GM21447 (cell line): ENCODE results near the gene NDUFA3.

Experiments
- ATAC-seq: cut with Tn5 transposase; IDR thresholded peaks from one replicate; pipeline ENCODE4 v1.9.1; 2021; ENCODE audit not compliant: unreplicated experiment

The NDUFA3 gene

GRCh38 chr19:54107876-54108490, 5.3 kb downstream of the NDUFA3 start:
- ATAC-seq = no peak

- ATAC-seq = no peak
Observed at GRCh38 chr19:54108496-54108895, 5.8 kb downstream of the NDUFA3 start.

GRCh38 chr19:54109651-54110050, 7.0 kb downstream of the NDUFA3 start:
- no peak for ATAC-seq

- ATAC-seq = peak; percentile 42
Observed at GRCh38 chr19:54114340-54115108, 11.9 kb downstream of the NDUFA3 start.

DNA sequence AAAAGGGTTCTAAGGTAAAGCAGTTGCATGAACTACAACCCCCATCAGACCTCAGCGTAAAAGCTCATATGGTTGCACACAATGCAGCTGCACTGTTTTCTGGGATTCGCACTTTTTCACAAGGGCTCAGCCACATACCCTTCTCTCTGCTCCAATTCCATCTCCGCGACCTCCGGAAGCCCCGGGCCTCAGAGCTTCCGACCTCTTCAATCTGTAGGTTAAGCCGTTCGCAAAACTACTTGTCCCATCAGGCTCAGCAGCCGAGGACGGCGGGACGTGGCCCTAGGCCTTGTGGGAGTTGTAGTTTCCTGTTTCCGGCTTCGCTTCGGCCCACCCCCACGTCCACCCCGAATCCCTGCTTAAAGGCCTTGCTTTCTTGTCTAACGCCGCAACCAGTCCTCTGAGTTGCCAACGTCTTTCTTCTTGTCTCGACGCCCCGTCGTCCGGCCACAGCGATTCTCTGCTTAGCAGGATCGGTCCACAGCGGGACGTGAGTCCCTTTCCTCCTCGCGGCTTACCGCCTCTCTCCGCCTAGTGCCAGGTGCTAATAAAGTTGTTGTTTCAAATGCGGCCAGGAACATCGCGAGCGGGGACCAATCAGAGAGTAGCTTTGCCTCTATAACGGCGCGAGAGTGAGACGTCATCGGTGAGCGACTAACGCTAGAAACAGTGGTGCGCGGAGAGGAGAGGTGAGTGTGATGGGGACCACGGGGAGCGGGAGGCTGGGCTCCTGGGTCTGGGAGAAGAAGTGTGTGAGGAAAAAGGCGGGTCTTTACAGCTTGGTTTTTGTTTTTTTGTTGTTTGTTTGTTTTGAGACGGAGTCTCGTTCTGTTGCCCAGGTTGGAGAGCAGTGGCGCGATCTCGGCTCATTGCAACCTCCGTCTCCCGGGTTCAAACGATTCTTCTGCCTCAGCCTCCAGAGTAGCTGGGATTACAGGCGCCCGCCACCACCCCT, 12.7 kb downstream of the NDUFA3 start, which contains the start of the genes PRPF31 and TFPT:
TSS of gene PRPF31 (plus strand) at position 646 of the 955 bp plus-strand sequence. CDS start 2,525 bp downstream, outside the sequence.
TSS of gene TFPT (minus strand) at position 549 of the 955 bp plus-strand sequence. CDS start at position 161, 388 bp downstream.
- ATAC-seq = peak; percentile 78

DNA sequence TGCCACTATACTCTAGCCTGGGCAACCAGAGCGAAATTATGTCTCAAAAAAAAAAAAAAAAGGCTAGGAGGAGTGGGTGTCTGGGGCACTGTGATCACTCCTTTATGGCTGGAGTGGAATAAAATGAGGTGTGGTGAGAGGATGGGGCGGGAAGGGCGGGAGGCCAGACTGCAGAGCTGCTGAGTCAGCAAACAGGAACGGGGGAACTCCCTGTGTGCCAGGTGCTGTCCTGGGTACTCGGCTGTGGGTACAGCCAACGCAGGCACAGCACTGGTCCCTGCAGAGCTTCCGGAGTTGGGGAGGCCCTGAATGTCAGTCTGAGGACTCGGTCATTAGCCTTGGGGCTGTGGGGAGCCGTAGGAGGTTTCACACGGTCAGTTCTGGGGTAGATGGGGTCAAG, 18.6 kb downstream of the NDUFA3 start:
- ATAC-seq = no peak

DNA sequence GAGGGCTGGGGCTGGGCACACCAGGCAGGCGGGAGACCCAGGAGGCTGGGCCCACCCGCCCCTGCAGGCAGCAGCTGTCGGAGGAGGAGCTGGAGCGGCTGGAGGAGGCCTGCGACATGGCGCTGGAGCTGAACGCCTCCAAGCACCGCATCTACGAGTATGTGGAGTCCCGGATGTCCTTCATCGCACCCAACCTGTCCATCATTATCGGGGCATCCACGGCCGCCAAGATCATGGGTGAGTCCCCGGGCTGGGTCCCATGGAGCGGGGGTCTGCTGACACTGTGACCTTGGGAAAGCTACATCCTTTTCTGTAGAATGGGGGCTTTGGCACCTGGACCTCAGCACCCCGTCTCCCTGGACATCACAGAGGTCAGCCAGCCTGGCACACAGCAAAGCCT, 21.0 kb downstream of the NDUFA3 start:
- no peak for ATAC-seq

GRCh38 chr19:54124393-54124792, 21.7 kb downstream of the NDUFA3 start:
- no peak for ATAC-seq

DNA sequence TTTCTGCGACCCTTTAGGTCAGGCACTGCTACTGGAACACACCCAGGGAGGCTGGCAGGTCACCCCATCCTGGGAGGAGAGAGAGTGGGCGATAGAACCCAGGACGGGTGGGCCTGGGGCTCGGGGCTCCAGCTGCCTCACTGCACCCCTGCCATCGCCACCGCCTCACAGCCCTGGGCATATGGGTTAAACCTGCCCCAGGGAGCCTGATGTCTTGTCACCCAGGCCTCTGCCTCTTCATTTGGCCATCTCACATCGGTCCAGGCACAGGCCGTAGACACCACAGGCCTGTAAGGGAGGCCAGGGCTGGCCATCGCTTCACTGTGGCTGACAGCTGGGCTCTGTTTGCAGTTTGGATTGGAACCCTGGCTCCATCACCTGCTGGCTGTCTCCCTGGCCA, 23.1 kb downstream of the NDUFA3 start:
- ATAC-seq = no peak

DNA sequence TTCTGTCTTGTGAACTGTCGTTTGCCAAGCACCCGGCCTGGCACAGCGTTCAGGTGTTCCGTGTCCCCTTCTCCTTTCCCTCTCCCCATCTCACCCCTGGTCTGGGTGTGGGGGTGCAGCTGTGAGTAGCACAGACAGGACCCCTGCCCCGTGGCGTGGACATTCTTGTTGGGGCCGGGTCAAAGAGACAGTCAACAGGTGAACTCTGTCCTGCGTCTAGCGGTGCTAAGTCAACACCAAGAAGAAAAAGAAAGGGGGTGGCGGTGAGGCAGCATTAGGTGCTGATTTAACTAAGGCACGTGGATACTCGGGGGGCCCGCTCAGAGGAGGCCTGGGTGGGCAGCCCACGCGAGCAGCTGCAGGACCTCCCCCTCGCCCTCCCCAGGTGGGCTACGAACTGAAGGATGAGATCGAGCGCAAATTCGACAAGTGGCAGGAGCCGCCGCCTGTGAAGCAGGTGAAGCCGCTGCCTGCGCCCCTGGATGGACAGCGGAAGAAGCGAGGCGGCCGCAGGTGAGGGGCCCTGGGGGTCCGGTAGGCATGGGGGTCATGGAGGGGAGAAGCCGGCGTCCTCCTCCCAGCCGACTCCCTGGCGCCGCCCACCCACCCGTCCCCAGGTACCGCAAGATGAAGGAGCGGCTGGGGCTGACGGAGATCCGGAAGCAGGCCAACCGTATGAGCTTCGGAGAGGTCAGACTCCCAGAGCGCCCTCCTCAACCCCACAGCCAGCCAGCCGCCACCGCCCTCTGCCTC, 25.2 kb downstream of the NDUFA3 start:
- ATAC-seq = no peak

DNA sequence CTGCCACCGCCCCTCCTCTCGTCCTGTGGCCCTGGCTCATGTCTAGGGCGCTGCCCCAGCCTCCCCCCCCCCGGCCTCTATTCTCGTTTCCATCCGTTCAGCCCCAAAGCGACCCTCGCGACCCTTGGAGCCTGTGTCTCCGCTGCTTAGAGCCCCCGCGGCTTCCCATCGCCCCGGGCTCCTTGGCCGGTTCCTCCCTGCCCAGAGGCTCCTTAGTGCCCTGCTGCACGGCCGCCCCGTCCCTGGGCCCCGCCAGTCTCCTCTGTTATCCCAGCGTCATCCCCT, 25.7 kb downstream of the NDUFA3 start:
- ATAC-seq = no peak

GRCh38 chr19:54128796-54129616, 26.4 kb downstream of the NDUFA3 start:
- no peak for ATAC-seq

DNA sequence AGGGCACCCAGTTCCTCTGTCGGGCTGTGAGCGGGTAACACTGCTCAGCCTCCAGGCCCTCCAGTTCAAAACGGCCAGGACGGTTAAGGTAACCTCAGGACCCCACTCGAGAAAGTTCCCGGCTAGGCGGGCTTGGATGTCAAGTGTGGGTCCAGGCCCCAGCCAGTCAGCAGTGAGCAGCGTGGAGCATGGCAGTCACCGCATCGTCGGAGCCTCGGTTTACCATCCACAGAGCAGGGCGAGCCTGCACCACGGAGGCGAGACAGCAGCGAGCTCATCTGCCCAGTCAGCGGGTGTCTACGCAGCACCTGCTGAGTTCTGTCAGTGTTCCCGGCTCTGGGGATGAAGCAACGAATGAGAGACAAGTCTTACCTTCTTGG, 27.0 kb downstream of the NDUFA3 start:
- ATAC-seq = no peak

GRCh38 chr19:54133312-54133956, 30.8 kb downstream of the NDUFA3 start:
- no peak for ATAC-seq

DNA sequence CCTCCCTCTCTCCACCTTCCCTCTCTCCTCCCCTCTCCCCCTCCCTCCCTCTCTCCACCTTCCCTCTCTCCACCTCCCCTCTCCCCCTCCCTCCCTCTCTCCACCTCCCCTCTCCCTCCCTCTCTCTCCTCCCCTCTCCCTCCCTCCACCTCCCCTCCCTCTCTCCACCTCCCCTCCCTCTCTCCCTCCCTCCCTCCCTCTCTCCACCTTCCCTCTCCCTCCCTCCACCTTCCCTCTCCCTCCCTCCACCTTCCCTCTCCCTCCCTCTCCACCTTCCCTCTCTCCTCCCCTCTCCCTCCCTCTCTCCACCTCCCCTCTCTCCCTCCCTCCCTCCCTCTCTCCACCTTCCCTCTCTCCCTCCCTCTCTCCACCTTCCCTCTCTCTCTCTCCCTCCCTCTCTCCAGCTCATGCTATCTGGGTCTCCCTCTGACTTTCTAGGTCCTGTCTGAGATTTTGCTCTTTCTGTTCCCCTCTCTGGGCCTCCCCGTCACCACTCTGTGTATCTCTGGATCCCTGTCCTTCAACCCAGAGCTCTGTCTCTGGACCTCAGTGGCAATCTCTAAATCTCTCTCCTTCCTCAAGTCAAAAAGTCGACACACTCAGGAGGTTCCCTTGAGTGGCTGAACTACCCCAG, 31.4 kb downstream of the NDUFA3 start:
- ATAC-seq = no peak

GRCh38 chr19:54136086-54136863, 33.6 kb downstream of the NDUFA3 start:
- no peak for ATAC-seq

DNA sequence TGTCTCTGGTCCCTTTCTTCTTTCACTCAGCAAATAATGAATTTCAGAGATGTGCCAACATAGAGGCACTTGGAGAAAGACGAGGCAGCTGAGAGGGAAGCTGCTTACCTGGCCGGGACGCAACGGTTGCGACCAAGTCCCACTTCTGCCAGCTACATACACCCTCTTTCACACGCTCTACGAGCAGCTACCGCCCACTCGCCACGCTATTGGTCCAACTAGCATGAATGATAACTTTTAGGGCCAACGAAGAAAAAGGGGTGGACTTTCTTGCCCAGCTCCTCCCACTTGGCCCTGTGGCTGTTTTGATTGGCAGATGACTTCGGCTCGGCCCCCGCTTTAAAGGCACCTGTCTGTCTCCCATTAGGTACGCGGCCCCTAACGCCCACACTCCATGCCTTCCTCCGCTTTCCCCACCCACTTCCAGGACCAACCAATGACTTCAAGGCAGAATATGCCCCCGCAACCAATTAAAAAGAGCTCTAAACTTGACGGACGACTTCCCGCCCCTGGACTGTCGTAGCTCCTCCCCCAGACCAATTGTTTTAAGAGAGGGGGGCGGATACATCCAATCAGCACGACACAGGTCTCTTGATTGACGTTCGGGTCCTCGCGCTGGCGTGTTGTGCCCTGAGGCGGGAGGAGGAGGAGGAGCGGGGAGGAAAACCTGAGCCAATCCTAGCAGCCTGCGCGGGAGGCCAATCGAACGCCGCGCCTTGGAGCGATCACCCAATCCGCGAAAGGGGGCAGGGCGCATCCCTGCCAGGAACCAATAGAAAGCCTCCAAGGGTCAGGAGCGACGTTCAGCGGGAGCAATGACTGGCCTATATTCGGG, 34.4 kb downstream of the NDUFA3 start:
- peak; percentile 72 for ATAC-seq
